ENCODE measurements around the gene DDX49. TPM values are rescaled to one million over a fixed set of nuclear protein-coding genes. Genes with fewer than 3 reads are reported as not detected.

DDX49 gene
- polyA plus RNA-seq, 1 donor: 34.3 TPM

- Histone ChIP-seq H3K9me3 (ENCODE audit: control insufficient read depth, low read depth, low read length) (peaks cover 6% of the 10 kb centered on the region), H3K4me1 (ENCODE audit: control insufficient read depth, insufficient read depth, low read length) (peaks cover 6% of the 10 kb centered on the region), H3K36me3 (ENCODE audit: control insufficient read depth, insufficient read depth, low read length) (peaks cover 62% of the 10 kb centered on the region), H3K4me3 (ENCODE audit: low read length) (no peak overlapping the region), H3K27me3 (ENCODE audit: control insufficient read depth, insufficient read depth, low read length) (no peaks in the 10 kb centered on the region), H3K27ac (ENCODE audit: low read length) (no peak overlapping the region)
- WGBS (ENCODE audit: insufficient coverage, low lambda C conversion rate): no CpG with 5 or more reads among the region's 29 CpGs
- no peak for DNase-seq
Measured at GRCh38 chr19:18903156-18904037, 16.1 kb upstream of the DDX49 start.

DNA sequence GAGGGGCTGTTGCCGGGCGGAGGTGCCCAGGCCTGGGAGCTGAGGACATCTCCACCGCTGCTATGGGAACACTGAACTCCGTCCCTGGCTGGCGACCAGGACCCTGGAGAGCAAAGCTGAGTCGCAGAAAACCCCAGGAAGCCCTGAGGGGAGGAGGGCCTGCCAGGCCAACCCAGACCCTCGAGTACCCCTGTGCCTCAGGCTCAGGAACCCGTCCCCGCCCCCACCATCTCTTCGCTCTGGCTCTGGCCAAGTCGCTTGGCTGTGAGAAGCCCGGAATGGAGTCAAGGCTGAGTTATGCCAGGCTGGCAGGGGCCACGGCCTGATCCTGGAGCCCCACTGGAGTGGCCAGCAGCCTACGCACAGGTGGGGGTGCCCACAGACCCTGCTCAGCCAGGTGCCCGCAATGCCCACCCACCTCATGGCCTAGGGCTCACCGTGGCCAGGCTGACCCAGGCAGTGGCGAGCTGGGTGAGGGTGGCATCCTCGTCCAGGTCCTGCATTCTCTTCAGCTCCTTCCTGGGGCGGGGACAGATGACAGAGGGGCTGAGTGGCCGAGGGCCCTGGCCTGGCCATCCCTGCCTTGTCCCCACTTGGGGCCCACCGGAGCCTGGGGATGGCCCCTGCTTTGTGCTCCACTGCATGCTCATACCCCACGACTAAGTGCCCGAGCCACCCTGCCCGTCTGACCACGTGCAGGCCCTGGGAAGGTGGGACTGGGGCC, 15.0 kb upstream of the DDX49 start:
- DNase-seq: no peak
- Histone ChIP-seq H3K4me3 (ENCODE audit: low read length) (no peak overlapping the region), H3K9me3 (ENCODE audit: control insufficient read depth, low read depth, low read length) (peaks cover 6% of the 10 kb centered on the region), H3K4me1 (ENCODE audit: control insufficient read depth, insufficient read depth, low read length) (no peaks in the 10 kb centered on the region), H3K27ac (ENCODE audit: low read length) (no peak overlapping the region), H3K36me3 (ENCODE audit: control insufficient read depth, insufficient read depth, low read length) (peaks cover 69% of the 10 kb centered on the region), H3K27me3 (ENCODE audit: control insufficient read depth, insufficient read depth, low read length) (no peaks in the 10 kb centered on the region)
- WGBS (ENCODE audit: insufficient coverage, low lambda C conversion rate): no CpG with 5 or more reads among the region's 25 CpGs

GRCh38 chr19:18905058-18905456, 14.5 kb upstream of the DDX49 start:
- H3K4me3 ChIP-seq (ENCODE audit: low read length): no peak overlapping the region
- no peaks in the 10 kb centered on the region for H3K27me3 ChIP-seq (ENCODE audit: control insufficient read depth, insufficient read depth, low read length)
- peaks cover 6% of the 10 kb centered on the region for H3K9me3 ChIP-seq (ENCODE audit: control insufficient read depth, low read depth, low read length)
- DNase-seq: no peak
- no CpG with 5 or more reads among the region's 8 CpGs for WGBS (ENCODE audit: insufficient coverage, low lambda C conversion rate)
- no peak overlapping the region for H3K27ac ChIP-seq (ENCODE audit: low read length)
- no peaks in the 10 kb centered on the region for H3K4me1 ChIP-seq (ENCODE audit: control insufficient read depth, insufficient read depth, low read length)
- H3K36me3 ChIP-seq (ENCODE audit: control insufficient read depth, insufficient read depth, low read length): peaks cover 68% of the 10 kb centered on the region

DNA sequence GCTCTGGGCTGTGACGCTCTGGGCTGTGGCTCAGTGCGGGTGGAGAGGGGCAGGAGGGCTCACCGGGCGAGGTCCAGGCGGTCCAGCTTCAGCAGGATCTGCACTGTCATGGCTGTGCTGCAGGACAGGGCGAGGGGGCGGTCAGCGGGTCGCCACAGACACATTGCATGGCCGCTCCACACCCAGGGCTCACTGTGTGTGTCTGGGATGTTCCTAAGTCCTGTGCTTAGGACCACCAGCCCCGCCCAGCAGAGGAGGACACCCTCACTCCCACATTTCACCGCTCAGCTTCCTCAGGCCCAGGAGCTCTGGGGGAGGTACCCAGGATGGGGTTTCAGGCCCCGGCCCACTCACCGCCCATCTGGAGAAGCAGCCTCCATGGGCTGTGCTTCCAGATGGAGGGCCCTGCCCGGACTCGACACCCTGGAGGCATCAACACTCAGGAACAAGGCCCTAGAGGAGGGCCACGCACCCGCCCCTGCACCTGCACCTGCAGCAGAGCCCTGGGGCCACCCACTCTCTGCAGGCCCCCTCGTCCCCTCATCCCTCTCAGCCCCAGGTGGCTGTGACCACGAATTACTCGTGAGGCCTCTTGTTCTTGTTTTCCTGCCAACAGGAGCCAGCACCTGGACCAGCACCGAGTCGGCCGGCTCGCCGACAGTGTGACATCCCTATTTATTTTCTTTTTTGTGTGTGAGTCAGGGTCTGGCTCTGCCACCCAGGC, 13.8 kb upstream of the DDX49 start:
- no CpG with 5 or more reads among the region's 26 CpGs for WGBS (ENCODE audit: insufficient coverage, low lambda C conversion rate)
- H3K4me1 ChIP-seq (ENCODE audit: control insufficient read depth, insufficient read depth, low read length): no peaks in the 10 kb centered on the region
- H3K27ac ChIP-seq (ENCODE audit: low read length): no peak overlapping the region
- peaks cover 6% of the 10 kb centered on the region for H3K9me3 ChIP-seq (ENCODE audit: control insufficient read depth, low read depth, low read length)
- no peak overlapping the region for H3K4me3 ChIP-seq (ENCODE audit: low read length)
- H3K36me3 ChIP-seq (ENCODE audit: control insufficient read depth, insufficient read depth, low read length): peaks cover 70% of the 10 kb centered on the region
- DNase-seq: no peak
- no peaks in the 10 kb centered on the region for H3K27me3 ChIP-seq (ENCODE audit: control insufficient read depth, insufficient read depth, low read length)

DNA sequence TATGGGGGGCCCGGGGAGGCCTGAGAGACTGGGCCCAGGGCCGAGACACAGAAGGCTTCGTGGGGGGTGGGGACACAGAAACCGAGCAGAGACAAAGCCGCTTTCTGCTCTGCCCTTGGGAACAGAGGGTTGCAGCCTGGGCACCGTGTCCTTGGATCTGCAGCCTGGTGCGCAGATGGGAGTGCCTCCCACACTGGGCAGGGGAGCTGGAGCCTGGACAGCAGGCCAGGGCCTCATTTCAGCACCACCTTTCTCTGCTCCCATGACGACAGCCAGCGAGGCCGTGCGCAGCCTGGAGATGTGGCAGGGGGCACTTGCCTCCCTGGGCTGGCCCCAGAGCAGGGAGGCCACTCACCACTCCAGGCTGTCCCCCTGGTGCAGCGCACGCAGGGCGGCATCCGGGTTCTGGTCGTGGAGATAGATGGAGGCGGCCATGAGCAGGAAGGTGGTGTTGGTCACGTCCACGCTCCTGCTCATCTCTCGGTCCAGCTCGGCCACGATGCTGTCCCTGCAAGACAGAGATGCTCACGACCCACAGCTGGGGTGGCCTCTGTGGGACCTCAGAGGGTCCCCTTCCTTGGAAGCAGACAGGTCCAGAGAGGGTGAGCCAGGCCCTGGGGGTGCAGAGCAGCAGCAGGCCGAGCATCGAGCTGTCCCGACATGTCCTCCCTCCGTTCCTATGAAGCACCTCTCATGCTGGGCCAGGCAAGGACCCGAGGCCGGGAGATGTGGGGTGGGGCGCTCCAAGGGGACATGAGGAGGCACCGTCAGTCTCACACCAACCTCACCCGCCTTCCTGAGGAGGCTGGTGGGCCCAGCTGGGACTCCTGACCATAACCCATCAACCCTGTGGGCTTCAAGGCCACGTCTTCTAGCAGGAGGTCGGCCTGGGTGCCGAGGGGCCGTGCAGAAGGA, 12.7 kb upstream of the DDX49 start:
- no peak for DNase-seq
- H3K4me3 ChIP-seq (ENCODE audit: low read length): no peak overlapping the region
- H3K9me3 ChIP-seq (ENCODE audit: control insufficient read depth, low read depth, low read length): peaks cover 2% of the 10 kb centered on the region
- H3K27me3 ChIP-seq (ENCODE audit: control insufficient read depth, insufficient read depth, low read length): no peaks in the 10 kb centered on the region
- H3K27ac ChIP-seq (ENCODE audit: low read length): no peak overlapping the region
- H3K4me1 ChIP-seq (ENCODE audit: control insufficient read depth, insufficient read depth, low read length): no peaks in the 10 kb centered on the region
- no CpG with 5 or more reads among the region's 36 CpGs for WGBS (ENCODE audit: insufficient coverage, low lambda C conversion rate)
- H3K36me3 ChIP-seq (ENCODE audit: control insufficient read depth, insufficient read depth, low read length): peaks cover 69% of the 10 kb centered on the region

- WGBS (ENCODE audit: insufficient coverage, low lambda C conversion rate): no CpG with 5 or more reads among the region's 17 CpGs
- H3K36me3 ChIP-seq (ENCODE audit: control insufficient read depth, insufficient read depth, low read length): peaks cover 79% of the 10 kb centered on the region
- no peak for DNase-seq
- peaks cover 2% of the 10 kb centered on the region for H3K9me3 ChIP-seq (ENCODE audit: control insufficient read depth, low read depth, low read length)
- no peak overlapping the region for H3K27ac ChIP-seq (ENCODE audit: low read length)
- no peaks in the 10 kb centered on the region for H3K4me1 ChIP-seq (ENCODE audit: control insufficient read depth, insufficient read depth, low read length)
- no peak overlapping the region for H3K4me3 ChIP-seq (ENCODE audit: low read length)
- H3K27me3 ChIP-seq (ENCODE audit: control insufficient read depth, insufficient read depth, low read length): no peaks in the 10 kb centered on the region
Measured at GRCh38 chr19:18908917-18909619, 10.4 kb upstream of the DDX49 start.

GRCh38 chr19:18910010-18910409, 9.5 kb upstream of the DDX49 start:
- Histone ChIP-seq H3K36me3 (ENCODE audit: control insufficient read depth, insufficient read depth, low read length) (peaks cover 74% of the 10 kb centered on the region), H3K27me3 (ENCODE audit: control insufficient read depth, insufficient read depth, low read length) (no peaks in the 10 kb centered on the region), H3K9me3 (ENCODE audit: control insufficient read depth, low read depth, low read length) (peaks cover 2% of the 10 kb centered on the region), H3K27ac (ENCODE audit: low read length) (no peak overlapping the region), H3K4me1 (ENCODE audit: control insufficient read depth, insufficient read depth, low read length) (no peaks in the 10 kb centered on the region), H3K4me3 (ENCODE audit: low read length) (no peak overlapping the region)
- no peak for DNase-seq
- no CpG with 5 or more reads among the region's 10 CpGs for WGBS (ENCODE audit: insufficient coverage, low lambda C conversion rate)

- H3K36me3 ChIP-seq (ENCODE audit: control insufficient read depth, insufficient read depth, low read length): peaks cover 72% of the 10 kb centered on the region
- no peaks in the 10 kb centered on the region for H3K4me1 ChIP-seq (ENCODE audit: control insufficient read depth, insufficient read depth, low read length)
- WGBS (ENCODE audit: insufficient coverage, low lambda C conversion rate): no CpG with 5 or more reads among the region's 19 CpGs
- DNase-seq: no peak
- H3K4me3 ChIP-seq (ENCODE audit: low read length): no peak overlapping the region
- peaks cover 2% of the 10 kb centered on the region for H3K9me3 ChIP-seq (ENCODE audit: control insufficient read depth, low read depth, low read length)
- H3K27ac ChIP-seq (ENCODE audit: low read length): no peak overlapping the region
- H3K27me3 ChIP-seq (ENCODE audit: control insufficient read depth, insufficient read depth, low read length): no peaks in the 10 kb centered on the region
Measured at GRCh38 chr19:18910801-18911436, 8.6 kb upstream of the DDX49 start.

DNA sequence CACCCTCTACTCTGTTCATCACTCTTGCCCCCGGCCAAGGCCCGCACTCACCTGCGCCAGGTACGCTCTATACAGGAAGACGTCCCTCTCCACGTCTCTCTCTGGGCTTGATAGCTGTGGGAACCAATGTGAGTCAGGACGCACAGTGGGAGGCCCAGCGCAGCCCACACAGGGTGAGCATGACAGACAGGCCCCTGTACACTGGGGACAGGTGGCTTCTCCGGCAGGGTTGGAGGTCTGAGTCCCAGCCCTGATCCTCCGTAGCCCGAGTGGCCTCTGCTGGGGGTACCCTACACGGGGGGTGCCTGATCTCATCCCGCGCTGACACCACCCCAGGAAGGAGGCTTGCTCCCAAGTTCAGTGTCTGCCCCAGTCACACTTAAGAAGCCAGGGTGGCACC, 6.6 kb upstream of the DDX49 start:
- Histone ChIP-seq H3K4me3 (ENCODE audit: low read length) (no peak overlapping the region), H3K9me3 (ENCODE audit: control insufficient read depth, low read depth, low read length) (no peaks in the 10 kb centered on the region), H3K4me1 (ENCODE audit: control insufficient read depth, insufficient read depth, low read length) (peaks cover 3% of the 10 kb centered on the region), H3K36me3 (ENCODE audit: control insufficient read depth, insufficient read depth, low read length) (peaks cover 55% of the 10 kb centered on the region), H3K27me3 (ENCODE audit: control insufficient read depth, insufficient read depth, low read length) (no peaks in the 10 kb centered on the region), H3K27ac (ENCODE audit: low read length) (no peak overlapping the region)
- no CpG with 5 or more reads among the region's 14 CpGs for WGBS (ENCODE audit: insufficient coverage, low lambda C conversion rate)
- DNase-seq: no peak
